ENCODE results near the gene ADGRB3.

DNA sequence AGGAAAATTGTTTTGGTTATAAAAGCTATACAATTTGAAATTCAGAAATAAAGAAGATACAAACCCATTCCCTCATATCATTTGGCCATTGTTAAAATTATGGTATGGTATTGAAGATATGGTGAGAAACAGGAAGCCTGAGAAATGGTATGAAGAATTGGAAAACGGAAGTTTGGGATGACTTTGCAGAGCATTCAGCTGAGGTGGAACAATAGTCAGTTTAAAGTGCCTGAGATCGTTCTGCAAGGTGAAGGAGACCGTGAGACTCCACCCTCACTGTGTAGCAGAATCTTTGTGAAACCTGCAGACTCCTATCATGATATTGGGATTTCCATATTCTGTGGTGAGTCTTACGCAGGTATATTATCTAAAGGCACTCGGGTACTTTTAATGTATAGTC lies 97.3 kb downstream of the ADGRB3 start:
- TF ChIP-seq, protein P1, sequence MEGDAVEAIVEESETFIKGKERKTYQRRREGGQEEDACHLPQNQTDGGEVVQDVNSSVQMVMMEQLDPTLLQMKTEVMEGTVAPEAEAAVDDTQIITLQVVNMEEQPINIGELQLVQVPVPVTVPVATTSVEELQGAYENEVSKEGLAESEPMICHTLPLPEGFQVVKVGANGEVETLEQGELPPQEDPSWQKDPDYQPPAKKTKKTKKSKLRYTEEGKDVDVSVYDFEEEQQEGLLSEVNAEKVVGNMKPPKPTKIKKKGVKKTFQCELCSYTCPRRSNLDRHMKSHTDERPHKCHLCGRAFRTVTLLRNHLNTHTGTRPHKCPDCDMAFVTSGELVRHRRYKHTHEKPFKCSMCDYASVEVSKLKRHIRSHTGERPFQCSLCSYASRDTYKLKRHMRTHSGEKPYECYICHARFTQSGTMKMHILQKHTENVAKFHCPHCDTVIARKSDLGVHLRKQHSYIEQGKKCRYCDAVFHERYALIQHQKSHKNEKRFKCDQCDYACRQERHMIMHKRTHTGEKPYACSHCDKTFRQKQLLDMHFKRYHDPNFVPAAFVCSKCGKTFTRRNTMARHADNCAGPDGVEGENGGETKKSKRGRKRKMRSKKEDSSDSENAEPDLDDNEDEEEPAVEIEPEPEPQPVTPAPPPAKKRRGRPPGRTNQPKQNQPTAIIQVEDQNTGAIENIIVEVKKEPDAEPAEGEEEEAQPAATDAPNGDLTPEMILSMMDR (conservative IDR thresholded peaks at IDR 0.05; ENCODE audit: low read depth, low read length) = no peak
- no peak for TF ChIP-seq EZH2 (IDR thresholded peaks at IDR 0.05; ENCODE audit: borderline replicate concordance, low read depth, low read length, poor library complexity, severe bottlenecking)

All from A673 (cell line).